Tibial artery (tissue), 4 donors: ENCODE results near the gene FANCL.
"Not testable (repeated sequence)": the region's sequence is repeated elsewhere in the genome, so short reads cannot be mapped to it uniquely, and the experiment has no call there.

Experiments
- DNase-seq, 2 donors: peaks; one replicate each; pipeline ENCODE4 v3.0.0-alpha.2; 2019
- H3K27ac ChIP-seq, 2 donors: fragments of 200-600 bp; sonication (generic) in 1 of 2; 1 replicate in 1 of 2; 2 replicates in 1 of 2; pipeline ENCODE4 v1.5.1; 2018 to 2019; ENCODE audit warnings: mild to moderate bottlenecking in 1 of 2
- H3K27me3 ChIP-seq, 2 donors: fragments of 200-600 bp; sonication (generic) in 1 of 2; one replicate each; pipeline versions ENCODE4 v1.5.1 to v1.6.0; 2016 to 2019
- H3K36me3 ChIP-seq, 3 donors: fragments of 200-600 bp; sonication (generic) in 2 of 3; one replicate each; pipeline ENCODE4 v1.5.1; 2016 to 2019; ENCODE audit warnings: mild to moderate bottlenecking in 2 of 3
- H3K4me1 ChIP-seq, 4 donors: fragments of 200-600 bp; sonication (generic) in 2 of 4; 1 replicate in 3 of 4; 2 replicates in 1 of 4; pipeline ENCODE4 v1.5.1; 2016 to 2019
- H3K4me3 ChIP-seq, 2 donors: fragments of 200-600 bp; sonication (generic) in 1 of 2; 1 replicate in 1 of 2; 2 replicates in 1 of 2; pipeline ENCODE4 v1.5.1; 2018 to 2019; ENCODE audit warnings: mild to moderate bottlenecking in 2 of 2
- H3K9me3 ChIP-seq, 3 donors: fragments of 200-600 bp; sonication (generic) in 1 of 3; one replicate each; pipeline ENCODE4 v1.5.1; 2016 to 2019
- CTCF ChIP-seq, 2 experiments: fragments of 200-600 bp in 1 of 2; fragments of 450-650 bp in 1 of 2; IDR thresholded peaks; one replicate each; pipeline ENCODE4 v1.5.1; 2017 to 2019; ENCODE audit warnings: antibody characterized with exemption in 2 of 2, mild to moderate bottlenecking in 1 of 2, moderate library complexity in 1 of 2
- intact Hi-C: fragments of 100-400 bp; cut with DNase I; formaldehyde crosslinking; loops from one replicate; pipeline ENCODE4 v1.15.0; 2023; ENCODE audit warnings: low total_unique reads

FANCL gene

GRCh38 chr2:58240670-58241545 lies at the start of gene FANCL:
Gene FANCL (minus strand): TSS chr2:58241325. CDS start chr2:58241313, 12 bp downstream.
- Histone ChIP-seq H3K4me3 (peak within 1 kb of the TSS; percentile 83 to 87), H3K4me1 (peaks cover 0 to 16% (median 6%) of the 10 kb centered on the region in 4 donors), H3K27me3 (no peaks in the 10 kb centered on the region), H3K36me3 (no peaks in the 10 kb centered on the region), H3K27ac (peak within 1 kb of the TSS; percentile 78 to 81), H3K9me3 (no peaks in the 10 kb centered on the region)
- DNase-seq, result peak; percentile 85 to 92
- TF ChIP-seq CTCF (IDR thresholded peaks at IDR 0.05), result no peak
- intact Hi-C loops, result loop anchor here (10.0 kb wide), 1 partner anchor 196 kb away; the partner anchor contains the start of gene VRK2

DNA sequence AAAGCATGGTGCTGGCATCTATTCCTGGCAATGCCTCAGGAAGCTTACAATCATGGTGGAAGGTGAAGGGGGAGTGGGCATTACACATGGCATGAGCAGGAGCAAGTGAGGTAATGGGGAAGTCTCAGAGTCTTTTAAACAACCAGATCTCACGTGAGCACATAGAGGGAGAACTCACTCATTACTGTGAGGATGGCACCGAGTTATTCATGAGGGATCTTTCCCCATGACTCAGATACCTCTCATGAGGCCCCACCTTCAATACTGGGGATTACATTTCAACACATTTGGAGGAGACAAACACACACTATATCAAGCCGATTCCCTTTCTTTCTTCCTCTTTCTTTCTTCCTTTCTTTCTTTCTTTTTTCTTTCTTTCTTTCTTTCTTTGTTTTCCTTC lies 47.9 kb upstream of the FANCL start:
- Histone ChIP-seq H3K27ac (no peak overlapping the region), H3K36me3 (no peaks in the 10 kb centered on the region), H3K4me3 (no peak overlapping the region), H3K4me1 (no peaks in the 10 kb centered on the region), H3K27me3 (no peaks in the 10 kb centered on the region), H3K9me3 (no peaks in the 10 kb centered on the region)
- no peak for DNase-seq
- TF ChIP-seq CTCF (IDR thresholded peaks at IDR 0.05), result no peak
- intact Hi-C loops, result no loop called here

- no peak overlapping the region for H3K4me3 ChIP-seq
- no peaks in the 10 kb centered on the region for H3K9me3 ChIP-seq
- no peaks in the 10 kb centered on the region for H3K27me3 ChIP-seq
- H3K4me1 ChIP-seq, result no peaks in the 10 kb centered on the region
- no peak overlapping the region for H3K27ac ChIP-seq
- H3K36me3 ChIP-seq, result no peaks in the 10 kb centered on the region
- TF ChIP-seq CTCF (IDR thresholded peaks at IDR 0.05), result no peak
- no peak for DNase-seq
- intact Hi-C loops, result no loop called here
Measured at GRCh38 chr2:58283931-58284330, 42.8 kb upstream of the FANCL start.

DNA sequence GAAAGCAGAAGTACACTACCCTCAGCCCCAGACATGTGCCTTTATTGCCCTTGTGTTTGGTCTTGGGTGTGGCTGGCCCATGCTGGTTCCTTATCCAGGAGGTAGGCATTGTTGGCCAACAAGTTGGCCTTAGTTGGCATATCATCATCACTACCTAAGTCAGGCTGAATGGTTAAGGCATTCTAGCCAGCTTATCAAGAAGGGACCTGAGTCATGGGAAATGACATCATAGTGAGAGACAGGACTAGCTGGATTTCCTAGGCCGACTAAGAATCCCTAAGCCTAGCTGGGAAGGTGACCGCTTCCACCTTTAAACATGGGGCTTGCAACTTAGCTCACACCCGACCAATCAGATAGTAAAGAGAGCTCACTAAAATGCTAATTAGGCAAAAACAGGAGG lies 34.0 kb upstream of the FANCL start:
- H3K27me3 ChIP-seq, H3K4me1 ChIP-seq, H3K36me3 ChIP-seq, H3K9me3 ChIP-seq, DNase-seq, H3K4me3 ChIP-seq, H3K27ac ChIP-seq, intact Hi-C loops: not testable (repeated sequence)

- Histone ChIP-seq H3K4me3 (no peak overlapping the region), H3K9me3 (no peaks in the 10 kb centered on the region), H3K27ac (no peak overlapping the region), H3K36me3 (no peaks in the 10 kb centered on the region), H3K27me3 (no peaks in the 10 kb centered on the region), H3K4me1 (no peaks in the 10 kb centered on the region)
- DNase-seq, result no peak
- intact Hi-C loops, result no loop called here
- no peak for TF ChIP-seq CTCF (IDR thresholded peaks at IDR 0.05)
Measured at GRCh38 chr2:58271826-58272225, 30.7 kb upstream of the FANCL start.

DNA sequence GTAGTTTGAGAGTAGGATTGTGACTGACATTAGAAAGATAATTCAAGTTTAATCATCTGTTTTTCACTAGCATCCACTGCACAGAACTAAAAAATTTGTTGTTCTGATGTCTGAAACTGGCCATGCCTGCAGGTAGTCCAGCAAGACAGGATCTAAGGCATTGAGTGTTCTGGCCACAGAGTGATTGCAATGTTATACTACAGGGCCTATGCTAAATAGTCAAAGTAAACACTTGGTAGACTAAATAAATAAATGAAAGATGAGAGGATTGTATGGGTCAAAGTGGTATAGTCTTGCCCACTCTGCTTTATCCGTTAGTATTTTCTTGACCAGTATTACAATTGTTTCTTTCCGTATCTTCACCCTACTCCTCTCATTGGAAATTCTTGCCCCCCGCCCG lies 27.6 kb upstream of the FANCL start:
- intact Hi-C loops, result no loop called here
- DNase-seq, result no peak
- no peaks in the 10 kb centered on the region for H3K27me3 ChIP-seq

More for the DNA sequence above, 27.6 kb upstream of the FANCL start:
- no peaks in the 10 kb centered on the region for H3K9me3 ChIP-seq
- no peaks in the 10 kb centered on the region for H3K36me3 ChIP-seq
- H3K27ac ChIP-seq, result no peak overlapping the region
- TF ChIP-seq CTCF (IDR thresholded peaks at IDR 0.05), result no peak
- H3K4me3 ChIP-seq, result no peak overlapping the region
- H3K4me1 ChIP-seq, result no peaks in the 10 kb centered on the region
